Measurements from ENCODE around the gene ITSN1.

The ITSN1 gene

DNA sequence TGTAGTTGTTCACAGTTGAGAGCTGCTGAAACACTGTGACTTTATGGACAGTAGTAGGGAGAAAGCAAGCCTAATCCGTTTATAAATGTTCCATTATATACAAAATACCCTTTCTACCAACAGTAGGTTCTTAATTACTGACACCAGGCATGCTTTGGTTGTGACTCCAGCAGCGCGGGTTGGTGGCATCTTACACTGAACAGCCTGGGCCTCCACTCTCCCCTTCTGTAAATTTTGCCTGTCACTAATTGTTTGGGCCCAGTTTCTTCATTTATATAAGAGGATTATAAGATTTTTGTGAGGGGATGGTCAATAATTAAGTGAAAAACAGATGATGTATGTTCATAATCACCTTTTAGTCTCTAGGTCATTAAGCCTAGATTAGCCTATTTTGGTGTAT lies 58.2 kb downstream of the ITSN1 start:
- no peak for TF ChIP-seq POLR2AphosphoS5 (IDR thresholded peaks at IDR 0.05; ENCODE audit: low read depth, low read length)
- TF ChIP-seq, protein P1, sequence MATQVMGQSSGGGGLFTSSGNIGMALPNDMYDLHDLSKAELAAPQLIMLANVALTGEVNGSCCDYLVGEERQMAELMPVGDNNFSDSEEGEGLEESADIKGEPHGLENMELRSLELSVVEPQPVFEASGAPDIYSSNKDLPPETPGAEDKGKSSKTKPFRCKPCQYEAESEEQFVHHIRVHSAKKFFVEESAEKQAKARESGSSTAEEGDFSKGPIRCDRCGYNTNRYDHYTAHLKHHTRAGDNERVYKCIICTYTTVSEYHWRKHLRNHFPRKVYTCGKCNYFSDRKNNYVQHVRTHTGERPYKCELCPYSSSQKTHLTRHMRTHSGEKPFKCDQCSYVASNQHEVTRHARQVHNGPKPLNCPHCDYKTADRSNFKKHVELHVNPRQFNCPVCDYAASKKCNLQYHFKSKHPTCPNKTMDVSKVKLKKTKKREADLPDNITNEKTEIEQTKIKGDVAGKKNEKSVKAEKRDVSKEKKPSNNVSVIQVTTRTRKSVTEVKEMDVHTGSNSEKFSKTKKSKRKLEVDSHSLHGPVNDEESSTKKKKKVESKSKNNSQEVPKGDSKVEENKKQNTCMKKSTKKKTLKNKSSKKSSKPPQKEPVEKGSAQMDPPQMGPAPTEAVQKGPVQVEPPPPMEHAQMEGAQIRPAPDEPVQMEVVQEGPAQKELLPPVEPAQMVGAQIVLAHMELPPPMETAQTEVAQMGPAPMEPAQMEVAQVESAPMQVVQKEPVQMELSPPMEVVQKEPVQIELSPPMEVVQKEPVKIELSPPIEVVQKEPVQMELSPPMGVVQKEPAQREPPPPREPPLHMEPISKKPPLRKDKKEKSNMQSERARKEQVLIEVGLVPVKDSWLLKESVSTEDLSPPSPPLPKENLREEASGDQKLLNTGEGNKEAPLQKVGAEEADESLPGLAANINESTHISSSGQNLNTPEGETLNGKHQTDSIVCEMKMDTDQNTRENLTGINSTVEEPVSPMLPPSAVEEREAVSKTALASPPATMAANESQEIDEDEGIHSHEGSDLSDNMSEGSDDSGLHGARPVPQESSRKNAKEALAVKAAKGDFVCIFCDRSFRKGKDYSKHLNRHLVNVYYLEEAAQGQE (IDR thresholded peaks at IDR 0.05; ENCODE audit: insufficient read depth in 1 of 2, low read depth in 2 of 2, low read length in 2 of 2), result no peak

- TF ChIP-seq, protein P1 (IDR thresholded peaks at IDR 0.05; ENCODE audit: insufficient read depth in 1 of 2, low read depth in 2 of 2, low read length in 2 of 2), result no peak
- TF ChIP-seq FOXP2 (optimal IDR thresholded peaks at IDR 0.05; ENCODE audit: borderline replicate concordance, extremely low read depth, extremely low read length, insufficient read depth), result no peak
- no peak for TF ChIP-seq TAF1 (IDR thresholded peaks at IDR 0.05; ENCODE audit: borderline replicate concordance, insufficient read depth, low read length)
- TF ChIP-seq SIN3A (IDR thresholded peaks at IDR 0.05; ENCODE audit: borderline replicate concordance, insufficient read depth, low read length), result no peak
- TF ChIP-seq POLR2AphosphoS5 (IDR thresholded peaks at IDR 0.05; ENCODE audit: low read depth, low read length), result no peak
These were observed 61.7 kb downstream of the ITSN1 start for GRCh38 chr21:33703750-33704606.

GRCh38 chr21:33707846-33708245 lies 65.5 kb downstream of the ITSN1 start:
- TF ChIP-seq TAF1 (IDR thresholded peaks at IDR 0.05; ENCODE audit: borderline replicate concordance, insufficient read depth, low read length) (no peak), POLR2AphosphoS5 (IDR thresholded peaks at IDR 0.05; ENCODE audit: low read depth, low read length) (no peak), FOXP2 (optimal IDR thresholded peaks at IDR 0.05; ENCODE audit: borderline replicate concordance, extremely low read depth, extremely low read length, insufficient read depth) (no peak), SIN3A (IDR thresholded peaks at IDR 0.05; ENCODE audit: borderline replicate concordance, insufficient read depth, low read length) (no peak)
- TF ChIP-seq, protein P1 (IDR thresholded peaks at IDR 0.05; ENCODE audit: insufficient read depth in 1 of 2, low read depth in 2 of 2, low read length in 2 of 2), result no peak

DNA sequence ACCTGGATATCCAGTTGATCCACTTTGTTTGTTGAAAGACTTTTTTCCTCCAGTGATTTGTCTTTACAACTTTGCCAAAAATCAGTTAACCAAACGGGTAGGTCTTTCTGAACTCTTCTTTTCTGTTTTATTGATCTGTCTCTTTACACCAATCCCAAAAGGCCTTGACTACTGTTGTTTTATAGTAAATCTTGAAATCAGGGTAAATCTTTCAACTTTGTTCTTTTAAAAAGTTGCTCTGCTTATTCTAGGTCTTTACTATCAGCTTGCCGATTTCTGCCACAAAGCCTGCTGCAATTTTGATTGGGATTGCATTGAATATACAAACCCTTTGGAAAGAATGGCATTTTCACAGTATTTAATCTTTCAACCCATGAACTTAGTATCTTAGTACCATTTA lies 66.6 kb downstream of the ITSN1 start:
- TF ChIP-seq SIN3A (IDR thresholded peaks at IDR 0.05; ENCODE audit: borderline replicate concordance, insufficient read depth, low read length), result no peak
- TF ChIP-seq TAF1 (IDR thresholded peaks at IDR 0.05; ENCODE audit: borderline replicate concordance, insufficient read depth, low read length), result no peak
- no peak for TF ChIP-seq FOXP2 (optimal IDR thresholded peaks at IDR 0.05; ENCODE audit: borderline replicate concordance, extremely low read depth, extremely low read length, insufficient read depth)
- TF ChIP-seq, protein P1 (IDR thresholded peaks at IDR 0.05; ENCODE audit: insufficient read depth in 1 of 2, low read depth in 2 of 2, low read length in 2 of 2), result no peak
- no peak for TF ChIP-seq POLR2AphosphoS5 (IDR thresholded peaks at IDR 0.05; ENCODE audit: low read depth, low read length)

Data from PFSK-1 (cell line).